Keratinocyte (primary cell): Measurements from ENCODE around the gene TMTC2. TPM values are rescaled to one million over a fixed set of nuclear protein-coding genes. Genes with fewer than 3 reads are reported as not detected.
"Not testable (repeated sequence)": the region's sequence is repeated elsewhere in the genome, so short reads cannot be mapped to it uniquely, and the experiment has no call there.

Source experiments
- DNase-seq: peaks from one replicate; pipeline ENCODE4 v3.0.0-alpha.2; 2011; ENCODE audit warnings: low read depth, missing footprints, low spot score
- FAIRE-seq: peaks from 2 replicates; lab custom pipeline; 2011; peaks lifted over from hg19 to GRCh38; lab: Jason Lieb, UNC
- H2AFZ ChIP-seq: 2 replicates; pipeline ENCODE4 v1.6.0; 2012; ENCODE audit warnings: low read length, control low read depth, inconsistent platforms; ENCODE audit not compliant: control insufficient read depth
- H3K27ac ChIP-seq: 2 replicates; pipeline ENCODE4 v1.5.1; 2011; ENCODE audit warnings: low read length; ENCODE audit not compliant: control insufficient read depth, insufficient read depth
- H3K27me3 ChIP-seq: 3 replicates; pipeline ENCODE4 v1.6.0; 2011; ENCODE audit warnings: low read length; ENCODE audit not compliant: control insufficient read depth, insufficient read depth; ENCODE audit errors: extremely low read depth
- H3K36me3 ChIP-seq, 2 experiments: 2 replicates in 1 of 2; 3 replicates in 1 of 2; pipeline ENCODE4 v1.5.1; 2011; ENCODE audit warnings: low read length in 2 of 2, mild to moderate bottlenecking in 1 of 2; ENCODE audit not compliant: control insufficient read depth in 2 of 2, insufficient read depth in 2 of 2; ENCODE audit errors: extremely low read depth in 1 of 2
- H3K4me1 ChIP-seq: 3 replicates; pipeline ENCODE4 v1.5.1; 2011; ENCODE audit warnings: low read length; ENCODE audit not compliant: control insufficient read depth, insufficient read depth; ENCODE audit errors: extremely low read depth
- H3K4me2 ChIP-seq: 3 replicates; pipeline ENCODE4 v1.6.0; 2011; ENCODE audit warnings: low read depth, low read length; ENCODE audit not compliant: control insufficient read depth, insufficient read depth; ENCODE audit errors: extremely low read depth
- H3K4me3 ChIP-seq, 3 experiments: fragments of 200-600 bp in 1 of 3; sonication (generic) in 1 of 3; 2 replicates in 2 of 3; 3 replicates in 1 of 3; pipeline ENCODE4 v1.5.1; 2011 to 2016; ENCODE audit warnings: low read length in 3 of 3, mild to moderate bottlenecking in 3 of 3, control low read depth in 2 of 3, inconsistent platforms in 1 of 3, low read depth in 1 of 3, mixed read lengths in 1 of 3, mixed run types in 1 of 3, moderate library complexity in 1 of 3; ENCODE audit not compliant: control insufficient read depth in 2 of 3, insufficient read depth in 2 of 3; ENCODE audit errors: extremely low read depth in 1 of 3
- H3K79me2 ChIP-seq: 2 replicates; pipeline ENCODE4 v1.6.0; 2012; ENCODE audit warnings: low read length; ENCODE audit not compliant: control insufficient read depth, insufficient read depth
- H3K9ac ChIP-seq: 3 replicates; pipeline ENCODE4 v1.6.0; 2011; ENCODE audit warnings: low read length; ENCODE audit not compliant: control insufficient read depth, insufficient read depth; ENCODE audit errors: extremely low read depth
- H3K9me1 ChIP-seq: 3 replicates; pipeline ENCODE4 v1.6.0; 2011; ENCODE audit warnings: low read length; ENCODE audit not compliant: control insufficient read depth, insufficient read depth; ENCODE audit errors: extremely low read depth
- H3K9me3 ChIP-seq: 2 replicates; pipeline ENCODE4 v1.5.1; 2012; ENCODE audit warnings: low read depth, low read length; ENCODE audit not compliant: control insufficient read depth
- H4K20me1 ChIP-seq: 3 replicates; pipeline ENCODE4 v1.6.0; 2011; ENCODE audit warnings: low read length; ENCODE audit not compliant: control insufficient read depth, insufficient read depth; ENCODE audit errors: extremely low read depth
- CTCF ChIP-seq, 3 experiments: IDR thresholded peaks in 1 of 3; conservative IDR thresholded peaks in 1 of 3; optimal IDR thresholded peaks in 1 of 3; 2 replicates in 2 of 3; 3 replicates in 1 of 3; pipeline versions ENCODE3 to v1.5.1; 2011; ENCODE audit warnings: low read length in 3 of 3, mild to moderate bottlenecking in 3 of 3, moderate library complexity in 2 of 3, control low read depth in 1 of 3, inconsistent platforms in 1 of 3; ENCODE audit not compliant: insufficient read depth in 2 of 3; ENCODE audit errors: extremely low read depth in 1 of 3
- EZH2 ChIP-seq: IDR thresholded peaks from one replicate; pipeline ENCODE4 v1.6.1; 2012; ENCODE audit warnings: inconsistent platforms, mild to moderate bottlenecking, low read length, moderate library complexity
- dilution Hi-C: fragments of 300-500 bp; cut with MboI; formaldehyde crosslinking; loops from one replicate; pipeline ENCODE4 v1.7.0; 2020; ENCODE audit warnings: low sequenced_read_pairs; ENCODE audit not compliant: extremely low pct_ligation_motif_present
- polyA plus RNA-seq, 5 experiments: library from polyadenylated mRNA; depleted of rRNA in 3 of 5; stranded (reverse) in 3 of 5; stranded (forward) in 1 of 5; unstranded in 1 of 5; fragments of >200 nt; gene quantifications; 1 replicate in 1 of 5; 2 replicates in 3 of 5; 3 replicates in 1 of 5; pipeline versions ENCODE4 v1.2.1 to v1.2.3, GENCODE V29; 2011 to 2012; ENCODE audit warnings: missing spikeins in 2 of 5, low read depth in 1 of 5, low replicate concordance in 1 of 5

TMTC2 gene
- polyA plus RNA-seq, 1 donor (not counting 4 experiments of a cell fraction or from before 2014, with no cell fraction given): 3.8 TPM

- dilution Hi-C loops: no loop called here
- Histone ChIP-seq H3K9me1 (no peaks in the 10 kb centered on the region), H4K20me1 (no peaks in the 10 kb centered on the region), H3K9ac (no peak overlapping the region), H3K4me2 (no peak overlapping the region), H3K27me3 (no peaks in the 10 kb centered on the region), H3K36me3 (no peaks in the 10 kb centered on the region), H3K4me3 (no peak overlapping the region), H3K4me1 (no peaks in the 10 kb centered on the region), H2AFZ (no peak overlapping the region), H3K79me2 (no peaks in the 10 kb centered on the region), H3K27ac (no peak overlapping the region), H3K9me3 (no peaks in the 10 kb centered on the region)
- DNase-seq (no peak), FAIRE-seq (no peak)
- TF ChIP-seq CTCF (optimal IDR thresholded peaks at IDR 0.05 in 1 of 3, IDR thresholded peaks at IDR 0.05 in 1 of 3, conservative IDR thresholded peaks at IDR 0.05 in 1 of 3; ENCODE audit: extremely low read depth in 1 of 3, insufficient read depth in 2 of 3, low read length in 3 of 3) (no peak), EZH2 (no peak)
Measured at GRCh38 chr12:83113945-83114344, 427.2 kb downstream of the TMTC2 start.

- no peaks in the 10 kb centered on the region for H3K9me3 ChIP-seq
- no peak overlapping the region for H3K4me2 ChIP-seq
- FAIRE-seq: no peak
- no peaks in the 10 kb centered on the region for H3K36me3 ChIP-seq
- no peak overlapping the region for H3K27ac ChIP-seq
- H2AFZ ChIP-seq: no peak overlapping the region
- dilution Hi-C loops: no loop called here
- H3K9me1 ChIP-seq: no peaks in the 10 kb centered on the region
- H3K79me2 ChIP-seq: no peaks in the 10 kb centered on the region
- DNase-seq: no peak
- H3K9ac ChIP-seq: no peak overlapping the region
- no peak for TF ChIP-seq EZH2
- H4K20me1 ChIP-seq: no peaks in the 10 kb centered on the region
- H3K4me1 ChIP-seq: no peaks in the 10 kb centered on the region
- H3K4me3 ChIP-seq: no peak overlapping the region
- no peaks in the 10 kb centered on the region for H3K27me3 ChIP-seq
Measured at GRCh38 chr12:83114966-83115365, 428.3 kb downstream of the TMTC2 start.

- H3K4me1 ChIP-seq, dilution Hi-C loops, H3K27me3 ChIP-seq, H2AFZ ChIP-seq, H3K27ac ChIP-seq, H3K9ac ChIP-seq, H3K4me3 ChIP-seq, H3K36me3 ChIP-seq, H4K20me1 ChIP-seq, H3K9me1 ChIP-seq, DNase-seq, H3K9me3 ChIP-seq, H3K4me2 ChIP-seq, H3K79me2 ChIP-seq, FAIRE-seq: not testable (repeated sequence)
Measured at GRCh38 chr12:83117926-83118325, 431.2 kb downstream of the TMTC2 start.
